ENCODE data around the gene AJM1. TPM values are rescaled to one million over a fixed set of nuclear protein-coding genes. Genes with fewer than 3 reads are reported as not detected.

The AJM1 gene
- total RNA-seq, 1 experiment from 2014 or later = 3.6 TPM

GRCh38 chr9:136851941-136852663, 9.8 kb downstream of the AJM1 start, which contains the start of gene MAMDC4:
TSS of gene MAMDC4 (plus strand) at chr9:136852346. CDS start at chr9:136852417, 71 bp downstream.
- TF ChIP-seq CTCF (IDR thresholded peaks at IDR 0.05; ENCODE audit: insufficient read depth in 1 of 2, low read depth in 1 of 2, low read length in 1 of 2, severe bottlenecking in 1 of 2, unreplicated experiment in 1 of 2) = no peak

GRCh38 chr9:136852664-136853595, 10.7 kb downstream of the AJM1 start:
- H3K27me3 Mint-ChIP-seq (ENCODE audit: insufficient read depth, unreplicated experiment) = no peaks in the 10 kb centered on the region
- Histone ChIP-seq H3K36me3 (ENCODE audit: control insufficient read depth, insufficient read depth, low read length) (peaks cover 1% of the 10 kb centered on the region; the same call in 1 of the 2 replicates), H3K9me3 (no peaks in the 10 kb centered on the region), H3K4me3 (ENCODE audit: low read depth, low read length) (no peak overlapping the region), H3K27me3 (replicated peaks; ENCODE audit: control insufficient read depth, insufficient read depth, low read length) (no peaks in the 10 kb centered on the region), H3K4me1 (peaks cover 8% of the 10 kb centered on the region; the same call in 1 of the 2 replicates)
- H3K27ac Mint-ChIP-seq (ENCODE audit: unreplicated experiment) = no peak overlapping the region
- no peak for TF ChIP-seq CTCF (IDR thresholded peaks at IDR 0.05; ENCODE audit: insufficient read depth in 1 of 2, low read depth in 1 of 2, low read length in 1 of 2, severe bottlenecking in 1 of 2, unreplicated experiment in 1 of 2)
- peaks cover 78% of the 10 kb centered on the region for H3K36me3 Mint-ChIP-seq (ENCODE audit: insufficient read depth, unreplicated experiment)
- peak in 1 of 2 experiments; percentile 36 for DNase-seq
- intact Hi-C loops (cut with micrococcal nuclease; ENCODE audit: unreplicated experiment) = no loop called here
- CTCF ChIA-PET = no interaction called here
- H3K9me3 Mint-ChIP-seq (ENCODE audit: unreplicated experiment) = no peaks in the 10 kb centered on the region
- POLR2A ChIA-PET = no interaction called here
- no peak overlapping the region for H3K4me3 Mint-ChIP-seq (ENCODE audit: unreplicated experiment)
- no TSS peak for BruUV-seq (replicated peaks)
- H3K4me1 Mint-ChIP-seq (ENCODE audit: low read depth, unreplicated experiment) = no peaks in the 10 kb centered on the region

More at GRCh38 chr9:136851941-136852663, 9.8 kb downstream of the AJM1 start, which contains the start of gene MAMDC4:
- DNase-seq = no peak
- peaks cover 76% of the 10 kb centered on the region for H3K36me3 Mint-ChIP-seq (ENCODE audit: insufficient read depth, unreplicated experiment)
- no peaks in the 10 kb centered on the region for H3K9me3 ChIP-seq
- BruUV-seq (replicated peaks) = no TSS peak
- intact Hi-C loops (cut with micrococcal nuclease; ENCODE audit: unreplicated experiment) = no loop called here
- H3K9me3 Mint-ChIP-seq (ENCODE audit: unreplicated experiment) = no peaks in the 10 kb centered on the region
- no peaks in the 10 kb centered on the region for H3K27me3 ChIP-seq (replicated peaks; ENCODE audit: control insufficient read depth, insufficient read depth, low read length)
- H3K4me1 ChIP-seq = peaks cover 8% of the 10 kb centered on the region; the same call in 1 of the 2 replicates
- peak within 1 kb of the TSS; percentile 45 for H3K4me3 Mint-ChIP-seq (ENCODE audit: unreplicated experiment)
- no peaks in the 10 kb centered on the region for H3K4me1 Mint-ChIP-seq (ENCODE audit: low read depth, unreplicated experiment)
- H3K27me3 Mint-ChIP-seq (ENCODE audit: insufficient read depth, unreplicated experiment) = no peaks in the 10 kb centered on the region
- CTCF ChIA-PET = no interaction called here
- no peak within 1 kb of the TSS for H3K4me3 ChIP-seq (ENCODE audit: low read depth, low read length)
- H3K27ac Mint-ChIP-seq (ENCODE audit: unreplicated experiment) = peak within 1 kb of the TSS; percentile 87
- peaks cover 1% of the 10 kb centered on the region; the same call in 1 of the 2 replicates for H3K36me3 ChIP-seq (ENCODE audit: control insufficient read depth, insufficient read depth, low read length)
- POLR2A ChIA-PET = interaction anchor here (0.6 kb wide), 1 partner anchor 30 kb away, joined by 3 read pairs; no protein-coding TSS in a partner anchor

- H3K4me1 ChIP-seq = peaks cover 8% of the 10 kb centered on the region; the same call in 1 of the 2 replicates
- peak in 1 of 2 experiments; percentile 33 for DNase-seq
- no peaks in the 10 kb centered on the region for H3K27me3 ChIP-seq (replicated peaks; ENCODE audit: control insufficient read depth, insufficient read depth, low read length)
- H3K9me3 ChIP-seq = no peaks in the 10 kb centered on the region
- peaks cover 1% of the 10 kb centered on the region; the same call in 1 of the 2 replicates for H3K36me3 ChIP-seq (ENCODE audit: control insufficient read depth, insufficient read depth, low read length)
- H3K4me1 Mint-ChIP-seq (ENCODE audit: low read depth, unreplicated experiment) = no peaks in the 10 kb centered on the region
- peaks cover 78% of the 10 kb centered on the region for H3K36me3 Mint-ChIP-seq (ENCODE audit: insufficient read depth, unreplicated experiment)
- no peak overlapping the region for H3K4me3 ChIP-seq (ENCODE audit: low read depth, low read length)
- BruUV-seq (replicated peaks) = no TSS peak
- ChIA-PET POLR2A (no interaction called here), CTCF (no interaction called here)
- no peaks in the 10 kb centered on the region for H3K9me3 Mint-ChIP-seq (ENCODE audit: unreplicated experiment)
- intact Hi-C loops (cut with micrococcal nuclease; ENCODE audit: unreplicated experiment) = no loop called here
- no peak overlapping the region for H3K4me3 Mint-ChIP-seq (ENCODE audit: unreplicated experiment)
- no peak for TF ChIP-seq CTCF (IDR thresholded peaks at IDR 0.05; ENCODE audit: insufficient read depth in 1 of 2, low read depth in 1 of 2, low read length in 1 of 2, severe bottlenecking in 1 of 2, unreplicated experiment in 1 of 2)
- no peaks in the 10 kb centered on the region for H3K27me3 Mint-ChIP-seq (ENCODE audit: insufficient read depth, unreplicated experiment)
- H3K27ac Mint-ChIP-seq (ENCODE audit: unreplicated experiment) = no peak overlapping the region
These were observed 11.4 kb downstream of the AJM1 start for GRCh38 chr9:136853596-136854112.
